ENCODE results near the gene SLC25A13. TPM values are rescaled to one million over a fixed set of nuclear protein-coding genes. Genes with fewer than 3 reads are reported as not detected.

SLC25A13 gene
- total RNA-seq, 1 experiment from 2014 or later: 71.7 TPM

- H3K14ac ChIP-seq (ENCODE audit: insufficient read depth, low read length): no peak overlapping the region
- H2AFZ ChIP-seq (ENCODE audit: low read length): no peak overlapping the region
- H3K27me3 Mint-ChIP-seq (ENCODE audit: low read depth): no peaks in the 10 kb centered on the region
- no peak overlapping the region for H2AK5ac ChIP-seq (ENCODE audit: insufficient read length, low read length)
- no peaks in the 10 kb centered on the region for H3K23me2 ChIP-seq (ENCODE audit: insufficient read length, low read depth, low read length, poor library complexity, severe bottlenecking)
- H4K20me1 ChIP-seq (ENCODE audit: control insufficient read depth, insufficient read depth, insufficient read length): no peaks in the 10 kb centered on the region
- H3K18ac ChIP-seq (ENCODE audit: insufficient read length, low read depth, low read length): no peak overlapping the region
- H3K27ac ChIP-seq (ENCODE audit: insufficient read length, low read depth, low read length): no peak overlapping the region
- no peaks in the 10 kb centered on the region for H3K79me1 ChIP-seq (ENCODE audit: insufficient read depth, low read depth, low read length, poor library complexity, severe bottlenecking)
- H3K79me2 ChIP-seq (ENCODE audit: insufficient read depth, low read length): no peaks in the 10 kb centered on the region
- no peak overlapping the region for H3K4me3 Mint-ChIP-seq
- H2BK120ac ChIP-seq (ENCODE audit: low read depth, low read length, poor library complexity, severe bottlenecking): no peak overlapping the region
- H2BK15ac ChIP-seq (ENCODE audit: low read depth, low read length): no peak overlapping the region
- peaks cover 2 to 7% (median 6%) of the 10 kb centered on the region in 3 experiments; a peak in 5 of 7 replicates for H3K36me3 Mint-ChIP-seq (ENCODE audit: insufficient read depth in 1 of 3, low read depth in 3 of 3)
- H3K27ac Mint-ChIP-seq: no peak overlapping the region
- DNase-seq: no peak
- no peak overlapping the region for H2BK12ac ChIP-seq (ENCODE audit: insufficient read length, low read depth, low read length)
- H3T11ph ChIP-seq (ENCODE audit: low read length): no peak overlapping the region
- H2BK5ac ChIP-seq (ENCODE audit: insufficient read length, low read length): no peak overlapping the region
- no peaks in the 10 kb centered on the region for H3K27me3 ChIP-seq (ENCODE audit: insufficient read depth, low read length)
- no peak overlapping the region for H4K5ac ChIP-seq (ENCODE audit: insufficient read length, low read depth, low read length)
- H3K4ac ChIP-seq (ENCODE audit: low read depth, low read length): no peak overlapping the region
- no peak overlapping the region for H3K9ac ChIP-seq (ENCODE audit: extremely low read depth, insufficient read length, low read length)
- H2BK20ac ChIP-seq (ENCODE audit: low read depth, low read length, poor library complexity, severe bottlenecking): no peak overlapping the region
- H3K4me2 ChIP-seq (ENCODE audit: insufficient read depth, insufficient read length, low read length): no peak overlapping the region
- peaks cover 9 to 14% of the 10 kb centered on the region in 2 experiments for H3K4me1 Mint-ChIP-seq
- no peak overlapping the region for H3K56ac ChIP-seq (ENCODE audit: insufficient read length, low read depth, low read length)
- no peaks in the 10 kb centered on the region for H3K9me3 ChIP-seq (ENCODE audit: control insufficient read depth, low read depth, low read length)
- H4K8ac ChIP-seq (replicated peaks; ENCODE audit: insufficient read length, low read depth, low read length): no peak overlapping the region
- peaks cover 3% of the 10 kb centered on the region; the same call in 1 of the 2 replicates for H3K4me1 ChIP-seq (ENCODE audit: insufficient read depth, low read length)
- TF ChIP-seq CTCF (conservative IDR thresholded peaks at IDR 0.05): no peak
- no peak overlapping the region for H3K23ac ChIP-seq (ENCODE audit: insufficient read length, low read depth, low read length)
- peaks cover 2 to 4% of the 10 kb centered on the region in 2 experiments; a peak in 3 of 5 replicates for H3K9me3 Mint-ChIP-seq
- no peak overlapping the region for H4K91ac ChIP-seq (ENCODE audit: insufficient read length, low read depth, low read length)
These were observed 109.9 kb downstream of the SLC25A13 start for GRCh38 chr7:96211954-96212353.

Data from H9 (cell line).